Stimulated activated memory B cell treated with anti-CD40 and anti-IgM and Interleukin-4, amounts not matched to agents 10 μg/mL and 1 μg/mL and 100 μg/mL, for 72 hours (primary cell): Measurements from ENCODE around the gene KRT26.

Experiments used
- ATAC-seq: fragments of 150-1000 bp; cut with Tn5 transposase; 2 replicates; pipeline ENCODE4 v1.10.0; 2021
- H3K27ac Mint-ChIP-seq: one replicate; pipeline ENCODE4 v1.8.0; 2022; ENCODE audit warnings: mild to moderate bottlenecking, mixed read lengths
- H3K27me3 Mint-ChIP-seq: one replicate; pipeline ENCODE4 v1.8.0; 2022; ENCODE audit warnings: mixed read lengths
- H3K36me3 Mint-ChIP-seq: one replicate; pipeline ENCODE4 v1.8.0; 2022; ENCODE audit warnings: mixed read lengths
- H3K4me1 Mint-ChIP-seq: one replicate; pipeline ENCODE4 v1.8.0; 2022; ENCODE audit warnings: mixed read lengths
- H3K4me3 Mint-ChIP-seq: one replicate; pipeline ENCODE4 v1.8.0; 2022; ENCODE audit warnings: mild to moderate bottlenecking, moderate library complexity, mixed read lengths
- H3K9me3 Mint-ChIP-seq: one replicate; pipeline ENCODE4 v1.8.0; 2022; ENCODE audit warnings: mixed read lengths

The KRT26 gene

DNA sequence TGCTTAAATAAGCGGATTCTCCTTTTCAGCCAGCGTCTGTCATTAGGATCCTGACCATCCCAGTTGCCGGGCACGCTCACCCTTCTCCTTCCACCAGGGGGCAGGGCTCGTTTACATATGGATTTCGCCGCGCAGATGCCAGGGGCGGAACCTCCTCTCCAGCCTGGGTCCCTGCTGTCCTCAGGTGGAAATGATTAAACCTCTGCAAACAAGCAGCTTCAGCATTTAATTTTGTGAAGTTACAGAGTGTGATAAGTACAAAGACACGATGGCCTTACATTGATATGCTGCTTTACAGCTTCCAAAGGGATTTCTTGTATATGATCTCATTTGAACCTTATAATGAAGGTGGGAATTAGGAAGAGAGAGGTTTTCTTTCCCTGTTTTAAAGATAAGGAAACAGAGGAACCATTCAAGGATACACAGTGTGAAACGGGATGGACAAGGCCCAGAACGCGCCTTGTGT is 31.6 kb upstream of the KRT26 start:
- H3K27ac Mint-ChIP-seq, result no peak overlapping the region

GRCh38 chr17:40801157-40801556 is 29.2 kb upstream of the KRT26 start:
- H3K36me3 Mint-ChIP-seq, result no peaks in the 10 kb centered on the region
- H3K4me3 Mint-ChIP-seq, result no peak overlapping the region
- H3K9me3 Mint-ChIP-seq, result peaks cover 3% of the 10 kb centered on the region
- ATAC-seq, result no peak
- no peaks in the 10 kb centered on the region for H3K4me1 Mint-ChIP-seq
- no peak overlapping the region for H3K27ac Mint-ChIP-seq
- peaks cover 27% of the 10 kb centered on the region for H3K27me3 Mint-ChIP-seq

More for the DNA sequence above, 31.6 kb upstream of the KRT26 start:
- Mint-ChIP-seq H3K27me3 (peaks cover 38% of the 10 kb centered on the region), H3K4me1 (no peaks in the 10 kb centered on the region), H3K4me3 (no peak overlapping the region), H3K9me3 (peaks cover 3% of the 10 kb centered on the region), H3K36me3 (no peaks in the 10 kb centered on the region)
- peak; percentile 86 for ATAC-seq

DNA sequence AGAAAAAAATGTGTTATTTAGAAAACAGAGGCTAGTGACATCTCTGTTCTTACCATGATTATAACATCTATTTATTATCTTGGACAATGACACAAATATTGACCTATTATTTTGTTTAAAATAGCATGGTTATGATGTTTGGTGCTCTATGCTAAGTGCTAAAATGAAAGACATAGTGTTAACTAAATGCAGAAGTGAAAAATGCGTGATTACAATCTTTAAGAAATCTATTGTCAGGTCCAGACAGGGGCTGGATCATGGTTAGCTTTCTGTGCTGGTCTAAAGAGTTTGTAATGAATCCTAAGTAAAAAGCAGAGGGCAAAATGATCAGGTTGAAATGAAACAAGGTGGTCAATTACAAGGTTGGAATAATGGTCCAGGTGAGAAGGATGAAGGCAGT is 28.4 kb upstream of the KRT26 start:
- Mint-ChIP-seq H3K4me3 (no peak overlapping the region), H3K36me3 (no peaks in the 10 kb centered on the region), H3K27me3 (peaks cover 27% of the 10 kb centered on the region), H3K4me1 (no peaks in the 10 kb centered on the region), H3K9me3 (peaks cover 3% of the 10 kb centered on the region), H3K27ac (no peak overlapping the region)
- no peak for ATAC-seq

- H3K9me3 Mint-ChIP-seq, result no peaks in the 10 kb centered on the region
- no peaks in the 10 kb centered on the region for H3K36me3 Mint-ChIP-seq
- H3K4me3 Mint-ChIP-seq, result no peak within 1 kb of the TSS
- peaks cover 27% of the 10 kb centered on the region for H3K27me3 Mint-ChIP-seq
- H3K4me1 Mint-ChIP-seq, result no peaks in the 10 kb centered on the region
- no peak within 1 kb of the TSS for H3K27ac Mint-ChIP-seq
- ATAC-seq, result no peak
Observed at GRCh38 chr17:40799859-40800258, 27.9 kb upstream of the KRT26 start, which contains the start of gene KRT28. KRT28 (minus strand) TSS chr17:40799959; CDS start chr17:40799893, 66 bp downstream.

- ATAC-seq, result no peak
- Mint-ChIP-seq H3K9me3 (no peaks in the 10 kb centered on the region), H3K4me3 (no peak overlapping the region), H3K36me3 (no peaks in the 10 kb centered on the region), H3K27ac (no peak overlapping the region), H3K27me3 (peaks cover 39% of the 10 kb centered on the region), H3K4me1 (no peaks in the 10 kb centered on the region)
Observed at GRCh38 chr17:40796846-40797245, 24.8 kb upstream of the KRT26 start.

- no peak overlapping the region for H3K27ac Mint-ChIP-seq
- no peak for ATAC-seq
- H3K36me3 Mint-ChIP-seq, result no peaks in the 10 kb centered on the region
- H3K4me3 Mint-ChIP-seq, result no peak overlapping the region
- H3K4me1 Mint-ChIP-seq, result no peaks in the 10 kb centered on the region
- peaks cover 39% of the 10 kb centered on the region for H3K27me3 Mint-ChIP-seq
- no peaks in the 10 kb centered on the region for H3K9me3 Mint-ChIP-seq
Observed at GRCh38 chr17:40795019-40795667, 23.1 kb upstream of the KRT26 start.

DNA sequence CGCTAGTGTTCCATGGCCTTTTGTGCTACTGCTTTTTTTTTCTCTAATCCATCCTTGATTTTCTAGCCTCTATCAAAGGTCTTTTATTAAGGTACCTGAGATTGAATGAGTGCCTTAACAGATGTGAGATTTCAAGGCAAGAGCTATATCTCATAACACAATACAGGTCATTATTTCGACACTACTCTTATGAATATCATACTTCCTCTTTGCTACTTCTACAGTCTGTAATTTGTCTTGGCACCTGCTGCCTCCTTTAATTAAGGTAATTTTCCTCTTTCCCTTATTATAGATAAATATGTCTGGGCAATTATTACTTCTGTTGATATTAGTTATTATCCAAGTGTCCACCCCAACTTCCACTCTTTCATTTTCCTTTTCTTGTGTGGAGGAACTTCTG is 22.5 kb upstream of the KRT26 start:
- Mint-ChIP-seq H3K27me3 (peaks cover 39% of the 10 kb centered on the region), H3K36me3 (no peaks in the 10 kb centered on the region), H3K9me3 (no peaks in the 10 kb centered on the region), H3K4me1 (no peaks in the 10 kb centered on the region), H3K27ac (no peak overlapping the region), H3K4me3 (no peak overlapping the region)
- ATAC-seq, result no peak

- H3K27me3 Mint-ChIP-seq, result peaks cover 39% of the 10 kb centered on the region
- no peak overlapping the region for H3K4me3 Mint-ChIP-seq
- H3K27ac Mint-ChIP-seq, result no peak overlapping the region
- no peaks in the 10 kb centered on the region for H3K4me1 Mint-ChIP-seq
- H3K36me3 Mint-ChIP-seq, result no peaks in the 10 kb centered on the region
- ATAC-seq, result no peak
- H3K9me3 Mint-ChIP-seq, result no peaks in the 10 kb centered on the region
Observed at GRCh38 chr17:40793832-40794231, 21.8 kb upstream of the KRT26 start.

DNA sequence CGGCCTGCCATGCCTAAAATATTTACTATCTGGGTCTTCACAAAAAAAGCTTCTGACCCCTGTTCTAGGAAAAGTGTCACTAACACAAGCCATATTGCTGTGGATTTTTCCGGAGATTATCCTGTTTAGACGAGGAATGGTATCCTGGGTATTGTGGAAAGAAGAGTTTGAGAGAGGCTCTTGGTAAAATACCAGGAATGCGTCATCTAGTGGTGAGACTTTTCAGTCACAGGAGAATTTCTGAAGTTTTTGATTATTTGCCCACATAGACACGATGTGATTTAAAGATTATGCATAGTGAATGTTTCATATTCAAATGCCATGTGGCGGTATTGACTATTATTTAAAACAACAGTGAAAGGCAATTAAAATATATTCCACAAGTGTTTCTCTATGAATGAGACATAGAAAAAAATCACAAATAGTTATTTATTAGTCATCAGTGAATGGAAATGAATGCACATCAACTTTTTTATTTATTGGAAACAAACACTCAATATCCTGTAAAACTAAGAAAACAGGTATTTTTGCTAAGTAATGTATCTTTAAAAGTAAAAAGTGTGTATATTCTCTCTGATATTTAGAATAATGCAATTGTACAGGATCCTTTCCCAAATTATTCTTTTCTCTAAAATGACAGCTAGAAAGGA is 19.9 kb upstream of the KRT26 start:
- H3K9me3 Mint-ChIP-seq, result no peaks in the 10 kb centered on the region
- no peaks in the 10 kb centered on the region for H3K4me1 Mint-ChIP-seq
- no peak overlapping the region for H3K4me3 Mint-ChIP-seq
- no peaks in the 10 kb centered on the region for H3K36me3 Mint-ChIP-seq
- no peak overlapping the region for H3K27ac Mint-ChIP-seq
- ATAC-seq, result no peak
- H3K27me3 Mint-ChIP-seq, result peaks cover 39% of the 10 kb centered on the region

GRCh38 chr17:40791111-40791510 is 19.1 kb upstream of the KRT26 start:
- H3K4me3 Mint-ChIP-seq, result no peak overlapping the region
- peaks cover 31% of the 10 kb centered on the region for H3K27me3 Mint-ChIP-seq
- no peaks in the 10 kb centered on the region for H3K36me3 Mint-ChIP-seq
- no peaks in the 10 kb centered on the region for H3K4me1 Mint-ChIP-seq
- no peaks in the 10 kb centered on the region for H3K9me3 Mint-ChIP-seq
- no peak for ATAC-seq
- no peak overlapping the region for H3K27ac Mint-ChIP-seq

DNA sequence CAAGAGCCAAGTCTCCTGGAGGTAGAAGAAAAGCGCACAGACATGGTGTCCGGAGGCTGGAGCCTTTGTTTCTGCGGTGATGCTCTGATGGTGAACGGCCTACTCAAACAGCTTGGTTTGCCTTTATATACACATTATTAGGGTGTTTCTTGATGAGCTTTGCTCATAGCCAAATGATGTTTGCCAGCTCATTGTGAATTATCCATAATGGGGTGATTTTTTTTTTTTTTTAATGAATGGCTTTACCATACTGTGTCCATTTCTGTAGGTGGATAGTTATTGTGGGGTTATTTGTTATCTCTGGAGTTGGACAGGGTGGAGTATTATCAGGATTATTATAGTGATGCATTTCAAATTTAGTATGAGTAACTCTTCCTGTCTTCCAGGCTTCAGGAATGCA is 10.4 kb upstream of the KRT26 start, which contains the start of gene KRT27:
Gene KRT27 (minus strand): TSS at position 101 of the 400 bp plus-strand sequence. CDS start 57 bp downstream, at position 44.
- Mint-ChIP-seq H3K4me3 (no peak within 1 kb of the TSS), H3K36me3 (no peaks in the 10 kb centered on the region), H3K27me3 (peaks cover 58% of the 10 kb centered on the region), H3K9me3 (no peaks in the 10 kb centered on the region), H3K4me1 (peaks cover 4% of the 10 kb centered on the region), H3K27ac (no peak within 1 kb of the TSS)
- no peak for ATAC-seq

DNA sequence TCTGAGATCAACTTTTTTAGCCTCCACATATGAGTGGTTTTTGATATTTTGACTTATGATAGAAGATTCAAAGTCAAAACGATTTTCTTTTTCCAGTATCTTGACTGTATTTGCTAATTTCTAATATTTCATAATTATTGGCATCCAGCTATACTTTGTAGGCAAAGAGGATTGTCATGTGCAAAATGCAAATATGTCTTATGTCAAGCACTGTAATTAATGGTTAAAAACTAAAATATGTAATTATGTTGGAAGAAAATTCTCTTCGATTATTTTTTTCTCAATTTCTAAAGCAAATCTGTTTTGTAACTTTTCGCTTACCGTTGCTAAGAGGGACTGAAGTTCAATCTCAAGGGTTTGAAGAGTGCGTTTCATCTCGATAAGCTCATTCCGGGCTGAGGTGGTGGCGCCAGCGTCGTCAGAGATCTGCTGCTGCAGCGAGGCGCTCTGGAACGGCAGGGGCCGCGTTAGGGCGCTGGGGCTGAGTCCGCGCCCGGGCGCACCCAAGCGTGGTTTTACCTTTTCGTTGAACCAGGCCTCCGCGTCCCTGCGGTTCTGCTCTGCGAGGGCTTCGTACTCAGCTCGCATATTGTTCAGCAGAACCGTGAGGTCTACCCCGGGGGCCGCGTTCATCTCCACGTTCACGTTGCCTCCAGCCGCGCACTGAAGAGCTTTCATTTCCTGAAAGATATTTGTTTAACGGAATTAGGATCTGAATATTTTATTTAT is 7.3 kb upstream of the KRT26 start:
- H3K27ac Mint-ChIP-seq, result no peak overlapping the region
- H3K4me1 Mint-ChIP-seq, result peaks cover 4% of the 10 kb centered on the region
- peaks cover 50% of the 10 kb centered on the region for H3K27me3 Mint-ChIP-seq

GRCh38 chr17:40778461-40778860 is 6.5 kb upstream of the KRT26 start:
- Mint-ChIP-seq H3K27me3 (peaks cover 46% of the 10 kb centered on the region), H3K9me3 (no peaks in the 10 kb centered on the region), H3K27ac (no peak overlapping the region), H3K4me3 (no peak overlapping the region), H3K36me3 (no peaks in the 10 kb centered on the region), H3K4me1 (peaks cover 4% of the 10 kb centered on the region)
- ATAC-seq, result no peak

More for the DNA sequence above, 7.3 kb upstream of the KRT26 start:
- H3K9me3 Mint-ChIP-seq, result no peaks in the 10 kb centered on the region
- no peaks in the 10 kb centered on the region for H3K36me3 Mint-ChIP-seq
- no peak for ATAC-seq
- H3K4me3 Mint-ChIP-seq, result peak overlapping the region; percentile 31

DNA sequence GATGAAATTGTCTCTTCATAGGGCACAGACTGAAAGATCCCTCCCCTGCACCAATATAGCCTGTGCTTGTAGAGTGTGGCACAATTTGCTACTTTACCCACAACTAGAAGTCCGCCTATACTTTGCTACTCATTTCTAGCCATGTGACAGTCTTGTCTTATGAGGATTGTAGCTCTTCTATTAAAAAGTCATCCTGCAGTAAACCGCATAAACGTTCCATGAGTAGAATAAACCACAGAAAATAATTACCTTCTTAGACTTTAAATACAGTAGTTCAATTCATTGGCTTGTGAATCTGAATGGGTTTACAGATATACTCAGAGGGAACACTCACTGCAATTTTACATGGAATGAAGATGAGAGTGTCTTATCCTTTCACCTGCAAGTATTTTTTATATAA is 6.0 kb upstream of the KRT26 start:
- H3K4me3 Mint-ChIP-seq, result no peak overlapping the region
- H3K27me3 Mint-ChIP-seq, result peaks cover 42% of the 10 kb centered on the region
- peaks cover 4% of the 10 kb centered on the region for H3K4me1 Mint-ChIP-seq
- H3K36me3 Mint-ChIP-seq, result no peaks in the 10 kb centered on the region
- ATAC-seq, result no peak
- no peaks in the 10 kb centered on the region for H3K9me3 Mint-ChIP-seq
- H3K27ac Mint-ChIP-seq, result no peak overlapping the region

- no peak overlapping the region for H3K27ac Mint-ChIP-seq
- no peaks in the 10 kb centered on the region for H3K9me3 Mint-ChIP-seq
- H3K4me1 Mint-ChIP-seq, result peaks cover 4% of the 10 kb centered on the region
- H3K36me3 Mint-ChIP-seq, result no peaks in the 10 kb centered on the region
- H3K4me3 Mint-ChIP-seq, result no peak overlapping the region
- ATAC-seq, result no peak
- H3K27me3 Mint-ChIP-seq, result peaks cover 42% of the 10 kb centered on the region
Observed at GRCh38 chr17:40777459-40777858, 5.5 kb upstream of the KRT26 start.
